Fibroblast of lung (primary cell): ENCODE measurements around the gene GNG3. TPM values are rescaled to one million over a fixed set of nuclear protein-coding genes. Genes with fewer than 3 reads are reported as not detected.

Experiments used
- DNase-seq, 2 donors: peaks; one replicate each; pipeline versions ENCODE4 v3.0.0 to v3.0.0-alpha.2; 2010; ENCODE audit warnings: low read depth in 2 of 2
- H2AFZ ChIP-seq: 2 replicates; pipeline ENCODE4 v1.5.1; 2012; ENCODE audit warnings: low read length, control low read depth, inconsistent platforms
- H3K27ac ChIP-seq: 2 replicates; pipeline ENCODE4 v1.5.1; 2011; ENCODE audit warnings: low read length, control low read depth; ENCODE audit not compliant: insufficient read depth
- H3K27me3 ChIP-seq: 2 replicates; pipeline ENCODE4 v1.5.1; 2011; ENCODE audit warnings: mild to moderate bottlenecking, low read length; ENCODE audit not compliant: control insufficient read depth, insufficient read depth
- H3K36me3 ChIP-seq: 2 replicates; pipeline ENCODE4 v1.5.1; 2011; ENCODE audit warnings: low read length; ENCODE audit not compliant: control insufficient read depth, insufficient read depth
- H3K4me1 ChIP-seq: 2 replicates; pipeline ENCODE4 v1.5.1; 2011; ENCODE audit warnings: low read length; ENCODE audit not compliant: control insufficient read depth, insufficient read depth; ENCODE audit errors: extremely low read depth
- H3K4me2 ChIP-seq: 2 replicates; pipeline ENCODE4 v1.5.1; 2011; ENCODE audit warnings: low read length, control low read depth; ENCODE audit not compliant: insufficient read depth; ENCODE audit errors: extremely low read depth
- H3K4me3 ChIP-seq, 4 experiments: fragments of 200-600 bp in 1 of 4; sonication (generic) in 1 of 4; replicated peaks in 1 of 4; 2 replicates each; pipeline ENCODE4 v1.5.1; 2011 to 2016; ENCODE audit warnings: low read length in 4 of 4, low read depth in 3 of 4, mild to moderate bottlenecking in 3 of 4, control low read depth in 2 of 4, inconsistent platforms in 1 of 4, mixed read lengths in 1 of 4; ENCODE audit not compliant: insufficient read depth in 1 of 4; ENCODE audit errors: control extremely low read depth in 1 of 4
- H3K79me2 ChIP-seq: 2 replicates; pipeline ENCODE4 v1.5.1; 2012; ENCODE audit warnings: mild to moderate bottlenecking, low read length, inconsistent platforms; ENCODE audit not compliant: control insufficient read depth, insufficient read depth
- H3K9ac ChIP-seq: 2 replicates; pipeline ENCODE4 v1.5.1; 2011; ENCODE audit warnings: mild to moderate bottlenecking, low read length, control low read depth; ENCODE audit not compliant: insufficient read depth
- H3K9me3 ChIP-seq: 2 replicates; pipeline ENCODE4 v1.5.1; 2012; ENCODE audit warnings: low read depth, low read length; ENCODE audit not compliant: control insufficient read depth, insufficient read depth
- H4K20me1 ChIP-seq: 2 replicates; pipeline ENCODE4 v1.5.1; 2011; ENCODE audit warnings: low read length; ENCODE audit not compliant: control insufficient read depth, insufficient read depth; ENCODE audit errors: extremely low read depth
- EZH2 ChIP-seq: IDR thresholded peaks from 2 replicates; pipeline ENCODE4 v1.5.1; 2012; ENCODE audit warnings: low read length, control low read depth, mild to moderate bottlenecking; ENCODE audit errors: missing control alignments
- polyA plus RNA-seq, 2 donors: library from polyadenylated mRNA; depleted of rRNA in 1 of 2; stranded (reverse) in 1 of 2; unstranded in 1 of 2; fragments of >200 nt; gene quantifications; 2 replicates each; pipeline ENCODE4 v1.2.1, GENCODE V29; 2011 to 2012; ENCODE audit warnings: missing spikeins in 1 of 2
- total RNA-seq: library from RNA; depleted of rRNA; stranded (reverse); fragments of >200 nt; gene quantifications from 2 replicates; pipeline ENCODE4 v1.2.1, GENCODE V29; 2014
- TF ChIP-seq, protein P1 (sequence below), 2 donors: IDR thresholded peaks in 1 of 2; conservative IDR thresholded peaks in 1 of 2; 1 replicate in 1 of 2; 2 replicates in 1 of 2; pipeline ENCODE4 v1.5.1; 2011 to 2012; ENCODE audit warnings: low read length in 2 of 2, control low read depth in 1 of 2, inconsistent platforms in 1 of 2, low read depth in 1 of 2, mild to moderate bottlenecking in 1 of 2

Gene GNG3
- total and polyA plus RNA-seq, 2 donors (not counting 1 experiment from before 2014, with no cell fraction given): not detected

DNA sequence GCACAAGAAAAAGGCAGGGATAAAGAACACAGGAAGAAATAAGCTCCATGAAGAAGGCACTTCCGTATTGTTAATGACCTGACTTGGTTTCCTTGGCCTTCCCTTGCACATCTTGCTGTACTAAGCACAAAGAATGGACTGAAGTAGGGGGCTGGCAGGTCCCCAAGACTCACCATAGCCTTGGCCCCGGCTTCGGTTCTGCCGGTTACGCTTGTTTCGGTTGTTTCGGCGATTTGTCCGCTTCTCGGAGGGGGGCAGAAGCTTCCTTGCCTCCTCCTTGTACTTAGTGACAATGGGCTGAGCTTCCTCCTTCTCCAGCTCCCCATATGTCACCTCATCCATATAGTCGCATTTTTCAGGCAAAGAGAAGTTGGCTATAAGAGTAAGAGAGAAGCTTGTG is 9.3 kb downstream of the GNG3 start:
- Histone ChIP-seq H3K4me2 (no peak overlapping the region), H3K9me3 (no peaks in the 10 kb centered on the region), H3K4me3 (no peak overlapping the region), H2AFZ (no peak overlapping the region), H3K27ac (no peak overlapping the region), H4K20me1 (no peaks in the 10 kb centered on the region), H3K4me1 (peaks cover 3% of the 10 kb centered on the region), H3K9ac (no peak overlapping the region), H3K27me3 (no peaks in the 10 kb centered on the region), H3K36me3 (peaks cover 37% of the 10 kb centered on the region), H3K79me2 (peaks cover 48% of the 10 kb centered on the region)
- DNase-seq: no peak
- TF ChIP-seq, protein P1, sequence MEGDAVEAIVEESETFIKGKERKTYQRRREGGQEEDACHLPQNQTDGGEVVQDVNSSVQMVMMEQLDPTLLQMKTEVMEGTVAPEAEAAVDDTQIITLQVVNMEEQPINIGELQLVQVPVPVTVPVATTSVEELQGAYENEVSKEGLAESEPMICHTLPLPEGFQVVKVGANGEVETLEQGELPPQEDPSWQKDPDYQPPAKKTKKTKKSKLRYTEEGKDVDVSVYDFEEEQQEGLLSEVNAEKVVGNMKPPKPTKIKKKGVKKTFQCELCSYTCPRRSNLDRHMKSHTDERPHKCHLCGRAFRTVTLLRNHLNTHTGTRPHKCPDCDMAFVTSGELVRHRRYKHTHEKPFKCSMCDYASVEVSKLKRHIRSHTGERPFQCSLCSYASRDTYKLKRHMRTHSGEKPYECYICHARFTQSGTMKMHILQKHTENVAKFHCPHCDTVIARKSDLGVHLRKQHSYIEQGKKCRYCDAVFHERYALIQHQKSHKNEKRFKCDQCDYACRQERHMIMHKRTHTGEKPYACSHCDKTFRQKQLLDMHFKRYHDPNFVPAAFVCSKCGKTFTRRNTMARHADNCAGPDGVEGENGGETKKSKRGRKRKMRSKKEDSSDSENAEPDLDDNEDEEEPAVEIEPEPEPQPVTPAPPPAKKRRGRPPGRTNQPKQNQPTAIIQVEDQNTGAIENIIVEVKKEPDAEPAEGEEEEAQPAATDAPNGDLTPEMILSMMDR (conservative IDR thresholded peaks at IDR 0.05 in 1 of 2, IDR thresholded peaks at IDR 0.05 in 1 of 2; ENCODE audit: low read depth in 1 of 2, low read length in 2 of 2): no peak
- no peak for TF ChIP-seq EZH2

DNA sequence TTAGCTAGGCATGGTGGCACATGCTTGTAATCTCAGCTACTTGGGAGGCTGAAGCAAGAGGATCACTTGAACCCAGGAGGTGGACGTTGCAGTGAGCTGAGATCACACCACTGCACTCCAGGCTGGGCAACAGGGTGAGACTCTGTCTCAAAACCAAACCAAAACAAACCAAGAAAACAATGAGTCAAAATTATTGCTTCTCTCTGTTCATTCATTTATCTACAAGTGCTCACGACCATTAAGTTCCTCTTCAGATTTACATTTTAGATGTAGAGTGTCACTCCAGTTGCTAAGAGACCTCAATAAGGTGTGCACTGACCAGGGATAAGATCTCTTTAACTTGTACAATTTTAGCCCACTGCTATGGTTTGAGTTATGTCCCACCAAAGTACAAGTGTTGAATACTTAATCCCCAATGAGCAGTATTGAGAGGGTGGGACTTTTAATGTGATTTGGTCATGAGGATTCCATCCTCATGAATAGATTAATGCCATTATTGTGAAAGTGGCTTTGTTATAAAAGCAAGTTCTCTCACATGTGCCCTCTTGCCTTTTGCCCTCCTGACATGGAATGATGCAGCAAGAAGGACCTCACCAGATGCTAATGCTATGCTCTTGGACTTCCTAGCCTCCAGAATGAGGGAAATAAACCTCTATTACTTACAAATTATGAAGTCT is 12.0 kb downstream of the GNG3 start:
- peak in 1 of 2 donors; percentile 32 for DNase-seq
- peaks cover 72% of the 10 kb centered on the region for H3K79me2 ChIP-seq
- no peak overlapping the region for H3K4me3 ChIP-seq
- peaks cover 35% of the 10 kb centered on the region for H3K36me3 ChIP-seq
- H3K4me2 ChIP-seq: no peak overlapping the region
- H3K4me1 ChIP-seq: no peaks in the 10 kb centered on the region
- no peaks in the 10 kb centered on the region for H4K20me1 ChIP-seq
- H2AFZ ChIP-seq: no peak overlapping the region
- peak overlapping the region; percentile 16 for H3K27ac ChIP-seq
- H3K9ac ChIP-seq: no peak overlapping the region
- H3K27me3 ChIP-seq: no peaks in the 10 kb centered on the region
- no peak for TF ChIP-seq EZH2
- TF ChIP-seq, protein P1 (conservative IDR thresholded peaks at IDR 0.05 in 1 of 2, IDR thresholded peaks at IDR 0.05 in 1 of 2; ENCODE audit: low read depth in 1 of 2, low read length in 2 of 2): no peak
- no peaks in the 10 kb centered on the region for H3K9me3 ChIP-seq

DNA sequence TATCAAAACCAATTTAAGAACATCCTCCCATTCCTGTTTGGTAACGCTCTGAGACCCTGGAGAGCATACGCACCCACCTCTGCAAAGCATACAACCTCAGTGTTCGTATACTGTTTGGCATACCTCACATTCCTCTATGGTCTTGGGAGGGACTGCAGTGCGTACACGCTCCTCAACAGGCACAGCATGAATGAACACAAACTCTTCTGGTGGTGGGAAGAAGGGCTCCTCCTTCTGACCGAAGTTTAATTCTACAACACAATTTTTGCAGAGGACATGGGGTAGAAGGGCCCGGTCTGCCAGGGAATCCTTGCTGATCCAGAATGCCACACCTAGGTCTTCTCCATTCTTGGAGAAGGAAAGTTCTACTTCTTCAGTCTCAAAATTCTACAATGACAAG is 14.5 kb downstream of the GNG3 start:
- peak in 1 of 2 donors; percentile 47 for DNase-seq
- no peak for TF ChIP-seq EZH2
- TF ChIP-seq, protein P1 (conservative IDR thresholded peaks at IDR 0.05 in 1 of 2, IDR thresholded peaks at IDR 0.05 in 1 of 2; ENCODE audit: low read depth in 1 of 2, low read length in 2 of 2): peak in 1 of 2 donors; percentile 6
- H2AFZ ChIP-seq: no peak overlapping the region
- no peak overlapping the region for H3K27ac ChIP-seq
- peaks cover 4% of the 10 kb centered on the region for H4K20me1 ChIP-seq
- H3K4me3 ChIP-seq: no peak overlapping the region
- H3K9me3 ChIP-seq: no peaks in the 10 kb centered on the region
- no peak overlapping the region for H3K4me2 ChIP-seq
- H3K79me2 ChIP-seq: peaks cover 83% of the 10 kb centered on the region
- peaks cover 23% of the 10 kb centered on the region for H3K36me3 ChIP-seq
- H3K9ac ChIP-seq: no peak overlapping the region
- no peaks in the 10 kb centered on the region for H3K4me1 ChIP-seq
- H3K27me3 ChIP-seq: no peaks in the 10 kb centered on the region
